Measurements from ENCODE around the gene XAGE2. TPM values are rescaled to one million over a fixed set of nuclear protein-coding genes. Genes with fewer than 3 reads are reported as not detected.

Gene XAGE2
- total and polyA plus RNA-seq, 8 donors = 0.24 to 3.1 (median 0.65) TPM; not detected in 3

DNA sequence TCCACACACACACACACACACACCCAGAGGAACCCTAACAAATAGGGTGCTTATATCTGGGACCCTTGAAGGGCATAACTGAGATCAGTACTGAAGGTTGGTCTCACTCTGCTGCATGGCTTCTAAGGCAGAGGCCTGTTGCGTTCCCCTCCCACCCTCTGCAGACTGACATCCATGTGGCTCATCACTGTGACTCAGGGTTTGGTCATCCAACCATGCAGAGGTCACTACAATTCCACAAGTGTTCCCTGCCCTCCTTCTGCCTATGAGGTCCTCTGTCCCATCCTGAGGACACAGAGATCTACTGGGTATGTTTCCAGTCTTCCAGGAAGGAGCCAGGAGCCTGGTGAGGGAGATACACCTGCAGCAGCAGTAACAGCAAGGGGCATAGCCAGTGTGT lies 55.8 kb downstream of the XAGE2 start:
- intact Hi-C loops (cut with DNase I) = no loop called here
- no peaks in the 10 kb centered on the region for H3K9me3 ChIP-seq
- H3K27me3 ChIP-seq = no peaks in the 10 kb centered on the region
- H3K4me3 ChIP-seq = no peak overlapping the region
- H3K4me1 ChIP-seq = peaks cover 0 to 2% of the 10 kb centered on the region in 2 donors
- no peak overlapping the region for H3K27ac ChIP-seq
- no peak for TF ChIP-seq CTCF (IDR thresholded peaks at IDR 0.05)
- H3K36me3 ChIP-seq = no peaks in the 10 kb centered on the region
- DNase-seq (no peak), ATAC-seq (no peak)

Small RNA genes within 50 kb of the gene (microRNA-seq; reads per million reads assigned to microRNA genes)
- gene MIR8088 = 0 reads per million in 2 donors

Other genes with a start within 250 kb of the XAGE2 start
- gene MAGED4, start 184.1 kb upstream of the XAGE2 start, total RNA-seq = 10 to 100 TPM in 1 of 2 donors, 1 to 10 TPM in 1; 7.0 to 18.3 TPM
- 10 to 100 TPM; 24.4 to 58.7 (median 32.7) TPM for gene MAGED4, start 184.1 kb upstream of the XAGE2 start, polyA plus RNA-seq (ENCODE audit: insufficient read length in 6 of 6)
- gene XAGE1A, start 126.8 kb downstream of the XAGE2 start, total RNA-seq = not detected
- not detected for gene XAGE1A, start 126.8 kb downstream of the XAGE2 start, polyA plus RNA-seq (ENCODE audit: insufficient read length in 6 of 6)
- gene XAGE1B, start 148.0 kb downstream of the XAGE2 start, total RNA-seq = under 1 TPM in 1 of 2 donors, not detected in 1; 0.68 TPM
- not detected for gene XAGE1B, start 148.0 kb downstream of the XAGE2 start, polyA plus RNA-seq (ENCODE audit: insufficient read length in 6 of 6)